Measurements from ENCODE around the gene MRRF.

GRCh38 chr9:122225312-122226141 is 39.2 kb upstream of the MRRF start:
- TF ChIP-seq CTCF (IDR thresholded peaks at IDR 0.05) = no peak
- no peak for TF ChIP-seq EZH2 (IDR thresholded peaks at IDR 0.05)
